Measurements from ENCODE around the gene GRID2. TPM values are rescaled to one million over a fixed set of nuclear protein-coding genes. Genes with fewer than 3 reads are reported as not detected.

The GRID2 gene
- total and polyA plus RNA-seq, 2 of the 13 experiments (the other 11 are each of a cell fraction or from before 2014, with no cell fraction given) = not detected

DNA sequence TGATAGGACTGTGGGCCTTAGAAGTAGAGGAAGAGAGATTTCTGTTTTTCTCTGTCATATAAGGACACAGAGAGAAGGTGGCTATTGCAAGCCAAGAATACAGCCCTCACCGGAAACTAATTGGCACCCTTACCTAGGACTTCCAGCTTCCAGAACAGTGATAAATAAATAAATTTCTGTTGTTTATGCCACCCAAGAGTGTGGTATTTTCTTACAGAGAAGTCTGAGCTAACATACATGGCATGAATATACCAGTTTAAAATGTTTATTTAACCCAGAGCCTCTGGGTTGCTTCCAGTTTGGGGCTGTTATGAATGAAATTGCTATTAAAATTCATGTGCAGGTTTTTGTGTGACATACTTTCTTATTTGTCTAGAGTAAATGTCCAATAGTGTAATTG, 870.8 kb downstream of the GRID2 start (continued):
- TF ChIP-seq CBX2 (IDR thresholded peaks at IDR 0.05; ENCODE audit: low read depth, low read length) = no peak
- no peak for TF ChIP-seq CBX2 (CRISPR knock-in tag; IDR thresholded peaks at IDR 0.05; ENCODE audit: low read depth)
- TF ChIP-seq STAT5B (CRISPR knock-in tag; IDR thresholded peaks at IDR 0.05) = no peak

DNA sequence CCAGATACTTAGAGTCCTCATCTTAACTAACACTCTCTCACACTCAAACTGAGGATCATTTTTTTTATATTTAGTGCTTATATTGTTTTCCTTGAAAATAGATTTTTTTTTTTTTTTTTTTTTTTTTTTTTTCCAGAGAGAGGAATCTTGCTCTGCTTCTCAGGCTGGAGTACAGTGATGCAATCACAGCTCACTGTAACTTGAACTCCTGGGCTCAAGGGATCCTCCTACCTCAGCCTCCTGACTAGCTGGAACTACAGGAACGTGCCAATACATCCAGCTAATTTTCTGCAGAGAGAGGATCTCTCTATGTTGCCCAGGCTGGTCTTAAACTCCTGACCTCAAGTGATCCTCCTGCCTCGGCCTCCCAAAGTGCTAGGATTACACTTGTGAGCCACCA, 874.5 kb downstream of the GRID2 start:
- Histone ChIP-seq H3K4me2 (ENCODE audit: low read depth, low read length) (no peak overlapping the region), H3K4me3 (replicated peaks in 1 of 3; ENCODE audit: insufficient read depth in 1 of 3, low read depth in 2 of 3, low read length in 3 of 3) (no peak overlapping the region), H3K27ac (ENCODE audit: extremely low read length, insufficient read depth, low read length) (no peak overlapping the region), H3K27me3 (ENCODE audit: control insufficient read depth in 1 of 2, insufficient read depth in 2 of 2, low read length in 2 of 2) (no peaks in the 10 kb centered on the region), H3K79me2 (ENCODE audit: insufficient read depth, low read length) (no peaks in the 10 kb centered on the region), H2AFZ (ENCODE audit: low read length) (no peak overlapping the region), H4K20me1 (ENCODE audit: insufficient read depth, low read length) (no peaks in the 10 kb centered on the region), H3K9ac (ENCODE audit: insufficient read depth, low read depth, low read length) (no peak overlapping the region), H3K9me3 (ENCODE audit: low read length) (no peaks in the 10 kb centered on the region), H3K36me3 (replicated peaks in 1 of 2; ENCODE audit: control insufficient read depth in 1 of 2, insufficient read depth in 2 of 2, low read length in 2 of 2) (no peaks in the 10 kb centered on the region), H3K4me1 (ENCODE audit: insufficient read depth, low read length) (no peaks in the 10 kb centered on the region)
- in situ Hi-C loops (cut with HindIII; ENCODE audit: extremely low pct_ligation_motif_present, low pct_unique_long_range_greater_than_20kb) = no loop called here
- no peak for ATAC-seq
- no TSS peak for BruUV-seq (replicated peaks)
- WGBS (ENCODE audit: low lambda C conversion rate) = 0% methylated on average over 2 of the region's 2 CpGs
- ChIA-PET CTCF (ENCODE audit: low intra/inter-chr PET ratio, low total read pairs) (no interaction called here), POLR2A (interaction anchor here (0.6 kb wide), 1 partner anchor 1078 kb away, joined by 3 read pairs; no protein-coding TSS in a partner anchor)
- DNase-seq (ENCODE audit: low spot score) = no peak
- no peak for FAIRE-seq
- TF ChIP-seq ZNF777 (CRISPR knock-in tag; IDR thresholded peaks at IDR 0.05) (no peak), ZNF207 (IDR thresholded peaks at IDR 0.05; ENCODE audit: borderline replicate concordance) (no peak), MYNN (CRISPR knock-in tag; IDR thresholded peaks at IDR 0.05; ENCODE audit: low read depth) (no peak), ZNF292 (CRISPR knock-in tag; IDR thresholded peaks at IDR 0.05; ENCODE audit: borderline replicate concordance, low read depth) (no peak), ZBTB20 (CRISPR knock-in tag; IDR thresholded peaks at IDR 0.05; ENCODE audit: borderline replicate concordance, low read depth) (no peak), ZNF367 (CRISPR knock-in tag; IDR thresholded peaks at IDR 0.05; ENCODE audit: borderline replicate concordance) (no peak), ATF7-NPFF (CRISPR knock-in tag; IDR thresholded peaks at IDR 0.05; ENCODE audit: low read depth) (no peak), ZNF605 (CRISPR knock-in tag; IDR thresholded peaks at IDR 0.05) (no peak), XRCC5 (optimal IDR thresholded peaks at IDR 0.05; ENCODE audit: low read length) (no peak), ZNF883 (CRISPR knock-in tag; IDR thresholded peaks at IDR 0.05; ENCODE audit: not compliant biosample characterization) (no peak)
- TF ChIP-seq, protein P1, sequence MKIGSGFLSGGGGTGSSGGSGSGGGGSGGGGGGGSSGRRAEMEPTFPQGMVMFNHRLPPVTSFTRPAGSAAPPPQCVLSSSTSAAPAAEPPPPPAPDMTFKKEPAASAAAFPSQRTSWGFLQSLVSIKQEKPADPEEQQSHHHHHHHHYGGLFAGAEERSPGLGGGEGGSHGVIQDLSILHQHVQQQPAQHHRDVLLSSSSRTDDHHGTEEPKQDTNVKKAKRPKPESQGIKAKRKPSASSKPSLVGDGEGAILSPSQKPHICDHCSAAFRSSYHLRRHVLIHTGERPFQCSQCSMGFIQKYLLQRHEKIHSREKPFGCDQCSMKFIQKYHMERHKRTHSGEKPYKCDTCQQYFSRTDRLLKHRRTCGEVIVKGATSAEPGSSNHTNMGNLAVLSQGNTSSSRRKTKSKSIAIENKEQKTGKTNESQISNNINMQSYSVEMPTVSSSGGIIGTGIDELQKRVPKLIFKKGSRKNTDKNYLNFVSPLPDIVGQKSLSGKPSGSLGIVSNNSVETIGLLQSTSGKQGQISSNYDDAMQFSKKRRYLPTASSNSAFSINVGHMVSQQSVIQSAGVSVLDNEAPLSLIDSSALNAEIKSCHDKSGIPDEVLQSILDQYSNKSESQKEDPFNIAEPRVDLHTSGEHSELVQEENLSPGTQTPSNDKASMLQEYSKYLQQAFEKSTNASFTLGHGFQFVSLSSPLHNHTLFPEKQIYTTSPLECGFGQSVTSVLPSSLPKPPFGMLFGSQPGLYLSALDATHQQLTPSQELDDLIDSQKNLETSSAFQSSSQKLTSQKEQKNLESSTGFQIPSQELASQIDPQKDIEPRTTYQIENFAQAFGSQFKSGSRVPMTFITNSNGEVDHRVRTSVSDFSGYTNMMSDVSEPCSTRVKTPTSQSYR (CRISPR knock-in tag; IDR thresholded peaks at IDR 0.05; ENCODE audit: borderline replicate concordance) = no peak
- TF ChIP-seq, protein P2, sequence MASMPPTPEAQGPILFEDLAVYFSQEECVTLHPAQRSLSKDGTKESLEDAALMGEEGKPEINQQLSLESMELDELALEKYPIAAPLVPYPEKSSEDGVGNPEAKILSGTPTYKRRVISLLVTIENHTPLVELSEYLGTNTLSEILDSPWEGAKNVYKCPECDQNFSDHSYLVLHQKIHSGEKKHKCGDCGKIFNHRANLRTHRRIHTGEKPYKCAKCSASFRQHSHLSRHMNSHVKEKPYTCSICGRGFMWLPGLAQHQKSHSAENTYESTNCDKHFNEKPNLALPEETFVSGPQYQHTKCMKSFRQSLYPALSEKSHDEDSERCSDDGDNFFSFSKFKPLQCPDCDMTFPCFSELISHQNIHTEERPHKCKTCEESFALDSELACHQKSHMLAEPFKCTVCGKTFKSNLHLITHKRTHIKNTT (CRISPR knock-in tag; IDR thresholded peaks at IDR 0.05) = no peak
- TF ChIP-seq, protein P3, sequence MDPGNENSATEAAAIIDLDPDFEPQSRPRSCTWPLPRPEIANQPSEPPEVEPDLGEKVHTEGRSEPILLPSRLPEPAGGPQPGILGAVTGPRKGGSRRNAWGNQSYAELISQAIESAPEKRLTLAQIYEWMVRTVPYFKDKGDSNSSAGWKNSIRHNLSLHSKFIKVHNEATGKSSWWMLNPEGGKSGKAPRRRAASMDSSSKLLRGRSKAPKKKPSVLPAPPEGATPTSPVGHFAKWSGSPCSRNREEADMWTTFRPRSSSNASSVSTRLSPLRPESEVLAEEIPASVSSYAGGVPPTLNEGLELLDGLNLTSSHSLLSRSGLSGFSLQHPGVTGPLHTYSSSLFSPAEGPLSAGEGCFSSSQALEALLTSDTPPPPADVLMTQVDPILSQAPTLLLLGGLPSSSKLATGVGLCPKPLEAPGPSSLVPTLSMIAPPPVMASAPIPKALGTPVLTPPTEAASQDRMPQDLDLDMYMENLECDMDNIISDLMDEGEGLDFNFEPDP (CRISPR knock-in tag; conservative IDR thresholded peaks at IDR 0.05) = no peak
- TF ChIP-seq, protein P4, sequence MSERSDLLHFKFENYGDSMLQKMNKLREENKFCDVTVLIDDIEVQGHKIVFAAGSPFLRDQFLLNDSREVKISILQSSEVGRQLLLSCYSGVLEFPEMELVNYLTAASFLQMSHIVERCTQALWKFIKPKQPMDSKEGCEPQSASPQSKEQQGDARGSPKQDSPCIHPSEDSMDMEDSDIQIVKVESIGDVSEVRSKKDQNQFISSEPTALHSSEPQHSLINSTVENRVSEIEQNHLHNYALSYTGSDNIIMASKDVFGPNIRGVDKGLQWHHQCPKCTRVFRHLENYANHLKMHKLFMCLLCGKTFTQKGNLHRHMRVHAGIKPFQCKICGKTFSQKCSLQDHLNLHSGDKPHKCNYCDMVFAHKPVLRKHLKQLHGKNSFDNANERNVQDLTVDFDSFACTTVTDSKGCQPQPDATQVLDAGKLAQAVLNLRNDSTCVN (CRISPR knock-in tag; IDR thresholded peaks at IDR 0.05; ENCODE audit: borderline replicate concordance) = no peak
- intact Hi-C loops (cut with micrococcal nuclease; ENCODE audit: unreplicated experiment) = no loop called here

Measured in HepG2 (cell line).